Activated CD8-positive, alpha-beta memory T cell treated with anti-CD3 and anti-CD28 coated beads, Interleukin-2, amount 50 U/mL, for 4 hours (primary cell): ENCODE results near the gene USHBP1.

ENCODE experiments used
- DNase-seq: peaks from one replicate; pipeline ENCODE4 v3.0.0-alpha.2; 2020

Gene USHBP1, protein sequence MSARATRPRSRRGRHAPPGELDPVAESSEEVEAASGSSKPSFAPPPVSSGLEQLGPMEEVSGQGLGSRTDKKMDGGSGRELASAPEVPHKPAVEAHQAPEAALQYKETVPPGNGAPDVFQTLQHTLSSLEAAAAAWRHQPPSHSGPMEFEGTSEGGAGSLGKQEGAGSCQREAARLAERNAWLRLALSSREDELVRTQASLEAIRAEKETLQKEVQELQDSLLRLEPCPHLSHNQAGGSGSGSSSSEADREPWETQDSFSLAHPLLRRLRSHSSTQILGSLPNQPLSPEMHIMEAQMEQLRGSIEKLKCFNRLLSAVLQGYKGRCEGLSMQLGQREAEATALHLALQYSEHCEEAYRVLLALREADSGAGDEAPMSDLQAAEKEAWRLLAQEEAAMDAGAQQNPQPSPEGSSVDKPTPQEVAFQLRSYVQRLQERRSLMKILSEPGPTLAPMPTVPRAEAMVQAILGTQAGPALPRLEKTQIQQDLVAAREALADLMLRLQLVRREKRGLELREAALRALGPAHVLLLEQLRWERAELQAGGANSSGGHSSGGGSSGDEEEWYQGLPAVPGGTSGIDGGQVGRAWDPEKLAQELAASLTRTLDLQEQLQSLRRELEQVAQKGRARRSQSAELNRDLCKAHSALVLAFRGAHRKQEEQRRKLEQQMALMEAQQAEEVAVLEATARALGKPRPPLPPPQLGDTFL

DNA sequence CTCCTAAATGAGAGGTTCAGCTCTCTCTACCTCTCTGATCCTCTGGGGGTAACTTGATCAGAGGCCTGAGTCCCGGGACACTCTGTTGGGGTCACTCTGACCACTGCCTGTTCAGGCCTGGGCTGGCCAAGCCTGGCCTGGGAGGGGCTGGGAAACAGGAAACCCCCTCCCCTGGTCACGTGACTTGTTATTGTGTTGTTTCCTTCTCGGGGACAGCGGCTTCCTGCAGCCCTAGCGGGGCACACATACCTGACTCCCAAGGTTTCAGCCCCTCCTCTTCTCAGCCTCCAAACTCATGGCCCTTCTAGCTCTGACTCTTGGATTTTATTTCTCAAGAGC lies at the start of gene USHBP1:
Gene USHBP1, minus strand, starts transcription at position 105 of the 339 bp plus-strand sequence. CDS start 446 bp downstream, outside the sequence.
- no peak for DNase-seq

GRCh38 chr19:17314007-17314593 lies 49.6 kb upstream of the USHBP1 start:
- DNase-seq: no peak

DNA sequence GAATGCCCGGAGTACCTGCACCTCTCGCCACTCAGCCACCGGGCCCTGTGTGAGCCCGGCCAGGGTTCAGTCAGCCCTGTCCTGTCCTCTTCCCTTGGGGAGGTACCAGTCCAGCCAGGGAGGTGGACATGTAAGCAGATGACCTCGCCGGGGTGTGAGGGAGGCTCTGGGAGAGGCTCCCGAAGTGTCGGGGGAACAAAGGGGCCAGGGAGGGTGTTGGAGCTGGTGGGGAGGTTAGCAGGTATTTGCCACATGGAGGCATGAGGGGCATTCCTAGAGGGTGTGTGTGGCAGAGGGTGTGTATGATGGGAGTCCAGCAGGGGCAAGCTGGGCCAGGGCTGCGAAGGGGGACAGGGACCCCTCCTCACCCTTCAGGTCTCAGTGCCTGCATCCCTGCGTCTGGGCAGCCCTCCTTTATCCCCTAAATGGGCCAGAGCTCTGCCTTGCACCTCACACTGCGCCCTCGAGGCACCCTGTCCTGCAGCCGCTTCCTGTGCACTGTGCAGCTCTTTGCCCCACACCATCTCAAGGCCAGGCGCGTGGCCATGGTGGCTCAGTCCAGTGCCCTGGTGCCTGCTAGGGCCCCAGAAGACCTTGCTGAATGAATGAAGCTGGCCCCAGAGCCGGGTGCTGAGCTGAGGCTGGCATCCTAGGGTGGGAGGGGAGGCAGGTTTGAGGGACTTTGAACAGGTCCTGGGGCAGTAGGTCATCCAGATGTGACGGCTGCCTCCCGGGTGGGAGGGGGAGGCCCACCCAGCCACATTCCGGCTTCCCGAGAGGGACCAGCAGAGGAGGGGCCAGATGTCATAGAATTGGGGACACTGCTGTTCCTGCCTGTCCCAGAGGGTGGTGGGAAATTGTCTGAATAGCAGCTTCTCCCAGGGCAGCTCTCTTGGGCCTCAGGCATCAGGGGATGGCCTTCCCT lies 47.9 kb upstream of the USHBP1 start:
- DNase-seq: no peak

DNA sequence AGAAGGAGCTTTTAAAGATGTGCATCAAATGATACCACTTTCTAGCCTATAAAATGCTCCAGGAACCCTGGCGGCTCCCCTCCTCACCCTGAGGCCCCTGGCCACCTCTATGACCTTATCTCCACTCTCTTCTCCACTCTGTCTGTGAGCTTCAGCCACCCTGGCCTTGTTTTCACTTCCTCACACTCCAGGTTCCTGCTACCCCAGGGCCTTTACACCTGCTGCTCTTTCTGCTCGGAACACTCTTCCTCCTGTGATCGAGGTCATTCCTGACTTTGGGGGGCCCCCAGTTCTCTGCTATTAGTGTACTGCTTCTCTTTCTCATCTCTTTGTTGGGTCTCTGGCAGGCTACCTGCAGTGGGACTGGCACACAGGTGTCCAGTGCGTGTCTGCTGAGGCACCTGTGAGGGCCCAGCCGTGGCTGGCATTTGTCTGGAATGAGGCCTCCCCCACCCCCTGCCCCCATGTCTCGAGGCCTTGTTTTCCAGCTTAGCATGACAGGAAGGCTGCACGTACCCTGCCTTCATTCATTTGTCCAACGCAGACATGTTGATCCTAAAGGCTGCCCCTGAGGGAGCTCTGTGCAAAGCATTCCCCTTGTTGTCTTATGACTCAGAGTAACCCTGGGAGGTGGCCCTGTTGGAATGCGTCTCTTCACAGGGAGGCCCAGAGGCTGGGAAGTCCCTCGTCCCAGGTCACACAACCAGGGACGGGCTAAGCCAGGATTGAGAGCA lies 47.1 kb upstream of the USHBP1 start:
- DNase-seq: no peak

- DNase-seq: no peak
These were observed 45.5 kb upstream of the USHBP1 start for GRCh38 chr19:17309965-17310461.

GRCh38 chr19:17309198-17309964 lies 44.8 kb upstream of the USHBP1 start, which contains the start of gene DDA1:
Gene DDA1 (plus strand): TSS chr19:17309563. CDS start chr19:17309655, 92 bp downstream.
- peak; percentile 98 for DNase-seq

GRCh38 chr19:17307876-17308377 lies 43.4 kb upstream of the USHBP1 start:
- no peak for DNase-seq

DNA sequence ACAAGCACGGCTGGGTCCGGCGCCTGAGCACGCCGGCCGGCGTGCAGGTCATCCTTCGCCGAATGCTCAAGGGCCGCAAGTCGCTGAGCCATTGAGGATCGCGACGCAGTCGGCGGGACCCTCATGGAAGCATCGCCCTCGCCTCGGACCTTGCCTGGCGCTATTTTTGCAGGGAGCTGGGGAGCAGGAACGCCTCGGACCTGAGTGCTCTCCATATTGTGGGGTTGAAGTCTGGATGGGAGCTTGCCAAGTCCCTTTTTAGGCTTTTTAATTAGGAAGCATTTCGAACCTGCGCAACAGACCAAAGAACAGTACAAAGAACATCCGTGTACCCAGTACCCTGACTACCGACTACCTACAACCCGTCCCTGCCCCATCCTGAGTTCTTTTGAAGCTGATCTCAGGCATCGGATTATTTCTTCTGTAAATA lies 41.8 kb upstream of the USHBP1 start:
- DNase-seq: no peak

DNA sequence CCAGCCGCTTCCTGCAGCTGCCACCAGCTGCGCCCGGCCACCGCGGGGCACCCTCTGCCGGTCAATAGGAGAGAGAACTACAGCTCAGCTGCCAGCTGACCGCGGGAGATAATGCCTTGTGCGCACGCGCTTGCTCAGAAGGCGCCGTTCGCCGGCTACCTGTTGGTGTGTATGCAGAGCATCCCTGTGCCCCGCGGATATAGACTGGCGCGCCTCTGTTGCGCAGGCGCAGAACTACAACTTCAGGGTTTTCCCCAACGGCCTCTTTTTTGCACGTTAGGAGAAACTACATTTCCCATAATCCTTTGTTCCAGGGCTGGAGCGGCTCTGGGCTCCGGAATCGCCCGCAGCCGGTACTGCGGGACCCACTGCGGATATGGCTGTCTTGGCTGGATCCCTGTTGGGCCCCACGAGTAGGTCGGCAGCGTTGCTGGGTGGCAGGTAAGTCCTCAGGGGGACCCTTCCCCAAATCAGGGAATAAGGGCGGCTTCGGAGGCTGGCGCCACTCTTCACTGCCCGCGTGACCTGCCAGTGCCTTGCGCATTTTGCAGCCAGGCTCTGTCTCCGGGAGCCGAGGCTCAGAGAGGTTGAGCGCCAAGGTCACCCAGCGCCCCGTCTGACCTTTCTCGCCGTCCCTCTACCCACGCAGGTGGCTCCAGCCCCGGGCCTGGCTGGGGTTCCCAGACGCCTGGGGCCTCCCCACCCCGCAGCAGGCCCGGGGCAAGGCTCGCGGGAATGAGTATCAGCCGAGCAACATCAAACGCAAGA lies 41.2 kb upstream of the USHBP1 start, which contains the start of gene MRPL34:
Gene MRPL34, plus strand, starts transcription at position 356 of the 768 bp plus-strand sequence. Its CDS starts 21 bp downstream, at position 377.
- DNase-seq: peak; percentile 89

GRCh38 chr19:17305216-17305516 lies 40.6 kb upstream of the USHBP1 start:
- no peak for DNase-seq

- DNase-seq: no peak
These were observed 40.1 kb upstream of the USHBP1 start for GRCh38 chr19:17304386-17305215.

GRCh38 chr19:17303940-17304267 lies 39.4 kb upstream of the USHBP1 start:
- DNase-seq: no peak

GRCh38 chr19:17303167-17303939 lies 38.8 kb upstream of the USHBP1 start, which contains the start of gene ABHD8:
Gene ABHD8 (minus strand): TSS chr19:17303425. CDS start chr19:17301616, 1,809 bp downstream.
- peak; percentile 93 for DNase-seq

DNA sequence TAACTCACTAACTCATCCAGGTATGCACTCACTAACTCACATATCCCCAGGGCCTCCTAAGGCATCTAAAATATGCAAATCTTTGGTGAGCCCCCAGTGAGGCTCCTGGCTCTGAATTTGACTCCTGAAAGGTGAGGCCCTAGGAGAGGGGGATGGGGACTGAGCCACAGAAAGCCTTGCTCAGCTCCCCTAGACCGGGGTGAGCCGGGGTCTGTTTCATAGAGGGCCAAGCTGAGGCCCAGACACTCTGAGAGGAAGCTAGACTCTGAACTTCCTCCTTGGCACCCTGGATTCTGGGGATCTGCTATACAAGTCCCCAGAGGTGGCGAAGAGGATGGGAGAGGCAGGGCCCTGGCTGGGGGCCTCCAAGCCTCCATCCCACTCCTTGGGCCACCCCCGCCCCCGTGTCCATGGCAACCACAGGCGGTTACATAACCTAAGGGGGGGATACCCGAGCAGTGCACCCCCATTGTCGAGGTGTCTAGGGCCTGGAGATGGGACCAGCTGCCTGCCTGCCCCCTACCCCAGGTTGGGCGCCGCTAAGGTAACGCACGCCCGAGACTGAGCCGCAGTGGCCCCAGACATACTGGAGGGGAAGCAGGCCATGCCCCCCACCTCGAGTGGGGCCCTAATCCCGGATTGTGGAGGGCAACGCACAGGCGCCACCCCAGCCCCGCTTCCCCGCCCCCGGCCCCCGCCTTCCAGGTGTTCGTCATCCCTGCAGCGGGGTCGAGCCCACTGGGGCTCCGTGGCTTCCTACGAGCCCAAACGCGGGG lies 38.0 kb upstream of the USHBP1 start:
- peak; percentile 38 for DNase-seq

DNA sequence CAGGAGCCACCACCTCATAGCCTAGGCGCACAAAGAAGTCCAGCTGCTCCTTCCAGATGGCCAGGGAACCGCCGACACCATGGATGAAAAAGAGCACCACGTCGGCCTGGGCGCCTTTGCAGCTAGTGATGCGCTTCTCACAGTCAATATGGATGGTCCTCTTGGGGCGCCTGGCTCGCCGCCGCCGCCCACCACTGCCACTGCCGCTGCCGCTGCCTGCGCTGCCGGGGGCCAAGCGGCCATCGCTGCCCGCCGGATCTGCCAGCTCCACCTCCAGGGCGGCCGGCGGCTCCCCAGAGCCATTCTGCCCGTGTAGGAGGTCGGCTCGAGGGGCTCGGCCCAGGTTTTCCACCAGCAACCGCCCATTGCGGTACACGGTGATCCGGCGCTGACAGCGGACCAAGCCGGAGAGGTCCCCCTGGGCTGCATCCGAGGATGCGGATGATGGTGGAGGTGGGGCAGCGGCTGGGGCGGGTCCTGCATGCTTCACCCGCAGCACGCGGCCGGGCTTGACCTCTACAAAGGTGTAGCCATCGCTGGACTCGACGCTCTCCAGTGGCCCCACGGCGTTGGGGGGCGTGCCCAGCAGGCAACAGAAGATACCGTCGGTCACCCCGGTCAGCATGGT lies 36.6 kb upstream of the USHBP1 start:
- DNase-seq: no peak

GRCh38 chr19:17296976-17297375 lies 32.4 kb upstream of the USHBP1 start:
- DNase-seq: no peak

DNA sequence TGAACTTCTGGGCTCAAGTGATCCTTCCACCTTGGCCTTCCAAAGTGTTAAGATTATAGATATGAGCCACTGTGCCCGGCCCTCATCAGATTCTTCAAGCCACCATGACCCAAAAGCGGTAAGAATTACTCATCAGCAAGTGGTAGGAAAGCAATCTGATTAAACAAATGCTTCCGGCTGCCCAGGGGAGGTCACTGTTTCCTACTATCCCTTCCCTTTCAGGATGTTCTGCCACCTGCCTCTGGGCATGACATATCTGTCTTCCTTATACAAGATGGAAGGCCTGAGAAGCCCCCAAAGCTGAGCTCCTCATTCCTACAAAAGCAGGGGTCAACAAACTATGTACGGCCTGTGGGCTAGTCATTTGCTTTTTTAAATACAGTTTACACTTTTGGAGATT lies 31.7 kb upstream of the USHBP1 start:
- DNase-seq: no peak
